CD4-positive, alpha-beta T cell treated with Interleukin-4 for 1 hour (primary cell): Measurements from ENCODE around the gene PLA2R1.

ENCODE experiments used
- DNase-seq, 2 donors: peaks; one replicate each; pipeline ENCODE4 v3.0.0-alpha.2; 2020 to 2022

Gene PLA2R1

GRCh38 chr2:159891917-159892730 is 170.3 kb downstream of the PLA2R1 start:
- no peak for DNase-seq

- DNase-seq = no peak
Measured at GRCh38 chr2:159891267-159891588, 171.2 kb downstream of the PLA2R1 start.

DNA sequence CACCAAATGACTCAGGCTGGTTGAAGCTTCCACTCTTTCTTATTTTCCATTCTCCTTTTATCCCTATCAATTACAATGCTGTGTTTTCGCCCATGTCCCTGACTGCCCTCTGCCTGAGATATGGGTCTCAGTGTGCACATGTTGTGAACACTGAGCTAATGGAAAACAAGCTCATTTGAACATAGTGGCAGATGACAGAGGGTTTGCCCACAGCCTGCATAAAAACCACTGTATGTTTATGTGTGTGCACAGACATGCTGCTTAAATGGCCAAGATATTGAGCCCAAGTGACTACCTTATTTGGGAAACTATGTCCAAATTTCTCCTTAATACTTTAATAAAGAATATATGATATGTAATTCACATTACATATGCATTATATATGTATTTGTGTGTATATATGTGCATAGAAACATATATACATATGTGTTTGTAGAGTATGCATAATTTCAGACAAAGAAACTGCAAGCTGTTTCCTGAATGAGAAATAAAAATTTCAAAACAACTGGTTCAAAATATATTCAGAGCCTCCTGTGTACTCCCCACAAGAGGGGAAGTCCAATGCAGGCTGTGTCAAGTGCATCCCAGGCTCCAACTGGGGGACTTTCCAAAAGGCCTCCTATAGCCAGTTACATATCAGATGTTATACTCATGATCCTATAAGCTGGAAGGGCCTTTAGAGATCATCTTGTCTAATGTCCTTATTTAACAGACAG is 171.7 kb downstream of the PLA2R1 start:
- peak in 1 of 2 donors; percentile 24 for DNase-seq

DNA sequence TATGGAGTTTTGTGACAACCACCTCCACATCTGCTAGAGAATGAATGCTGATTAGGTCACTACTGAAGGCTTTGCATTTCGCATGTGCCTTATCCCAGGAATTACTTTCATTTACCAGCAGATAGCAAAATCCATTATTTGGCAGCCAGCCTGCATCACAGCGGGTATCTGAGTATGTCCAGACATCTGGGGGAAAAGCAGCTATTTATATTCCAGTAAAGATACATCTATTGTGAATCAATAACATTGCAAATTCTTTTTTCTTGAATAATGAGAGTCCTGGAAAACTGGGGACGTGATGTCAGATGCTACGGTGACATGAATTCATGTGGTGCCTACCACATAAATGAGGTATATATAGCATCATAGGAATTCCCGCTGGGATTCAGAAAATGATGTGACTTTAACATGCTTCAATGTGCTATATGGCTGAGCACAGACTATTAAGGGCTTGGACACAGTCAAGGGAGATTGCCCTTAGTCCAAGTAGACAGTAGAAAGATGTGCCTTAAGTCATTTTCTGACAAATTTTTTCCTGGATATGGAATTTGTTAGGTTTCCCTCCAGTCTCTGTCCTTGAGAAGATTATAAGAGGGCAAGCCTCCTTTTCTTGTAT is 180.2 kb downstream of the PLA2R1 start:
- no peak for DNase-seq
